Stomach (tissue), 9 donors: ENCODE data around the gene DLG5. TPM values are rescaled to one million over a fixed set of nuclear protein-coding genes. Genes with fewer than 3 reads are reported as not detected.

Source experiments
- DNase-seq, 2 donors: peaks; one replicate each; pipeline versions ENCODE4 v3.0.0 to v3.0.0-alpha.2; 2013 to 2019
- H3K27ac ChIP-seq, 5 donors: fragments of 200-600 bp in 4 of 5; sonication (generic) in 4 of 5; one replicate each; pipeline ENCODE4 v1.5.1; 2013 to 2019; ENCODE audit warnings: mild to moderate bottlenecking in 1 of 5, moderate library complexity in 1 of 5
- H3K27me3 ChIP-seq, 3 donors: fragments of 200-600 bp; sonication (generic); one replicate each; pipeline ENCODE4 v1.5.1; 2017 to 2019; ENCODE audit warnings: mixed run types in 1 of 3
- H3K36me3 ChIP-seq, 4 donors: fragments of 200-600 bp; sonication (generic); 1 replicate in 3 of 4; 2 replicates in 1 of 4; pipeline ENCODE4 v1.5.1; 2016 to 2019
- H3K4me1 ChIP-seq, 4 donors: fragments of 200-600 bp; sonication (generic); one replicate each; pipeline ENCODE4 v1.5.1; 2016 to 2019
- H3K4me3 ChIP-seq, 4 donors: fragments of 200-600 bp; sonication (generic) in 3 of 4; one replicate each; pipeline ENCODE4 v1.5.1; 2016 to 2019; ENCODE audit warnings: mild to moderate bottlenecking in 1 of 4
- H3K9me3 ChIP-seq, 4 donors: fragments of 200-600 bp; sonication (generic); one replicate each; pipeline ENCODE4 v1.5.1; 2016 to 2019
- EP300 ChIP-seq: sonication (generic); formaldehyde crosslinking; IDR thresholded peaks from one replicate; pipeline ENCODE4 v1.6.1; 2017; ENCODE audit warnings: antibody characterized with exemption
- POLR2A ChIP-seq, 4 donors: fragments of 450-650 bp; IDR thresholded peaks; one replicate each; pipeline ENCODE4 v1.6.1; 2016; ENCODE audit warnings: antibody characterized with exemption in 4 of 4, control low read depth in 2 of 4, mild to moderate bottlenecking in 1 of 4, moderate library complexity in 1 of 4
- POLR2AphosphoS5 ChIP-seq, 3 donors: sonication (generic); formaldehyde crosslinking; IDR thresholded peaks; one replicate each; pipeline ENCODE4 v1.6.1; 2016; ENCODE audit warnings: antibody characterized with exemption in 3 of 3
- WGBS, 5 donors: extraction: QIAGEN DNeasy Blood & Tissue Kit in 3 of 5; methylation state at CpG; one replicate each; pipeline versions ENCODE4 v1.1.5 to v1.1.7; 2013 to 2018; 5-methylcytosine and 5-hydroxymethylcytosine counted together
- intact Hi-C: fragments of 100-400 bp; cut with DNase I; formaldehyde crosslinking; loops from one replicate; pipeline ENCODE4 v1.15.1; 2023; ENCODE audit warnings: low total_unique reads
- polyA plus RNA-seq, 3 donors: library from polyadenylated mRNA; stranded (reverse); fragments of 200-250 nt; gene quantifications; one replicate each; pipeline ENCODE4 v1.2.3, GENCODE V29; 2013
- total RNA-seq, 5 donors: library from RNA; depleted of rRNA; stranded (reverse); fragments of >200 nt; gene quantifications; one replicate each; pipeline versions ENCODE4 v1.1.0 to v1.2.3, GENCODE V29; 2014 to 2016
- TF ChIP-seq, protein P1 (sequence below), 7 experiments: fragments of 450-650 bp in 4 of 7; fragments of 200-600 bp in 3 of 7; sonication (generic) in 3 of 7; IDR thresholded peaks; one replicate each; pipeline ENCODE4 v1.5.1; 2016 to 2019; ENCODE audit warnings: antibody characterized with exemption in 7 of 7, control low read depth in 2 of 7, mild to moderate bottlenecking in 1 of 7
- donor health status: healthy with polysubstance abuse.
- donor health status: Bipolar disorder and iron deficiency.
- donor health status: healthy.

The DLG5 gene
- total and polyA plus RNA-seq, 8 donors, result 9.2 to 134 (median 32.7) TPM

DNA sequence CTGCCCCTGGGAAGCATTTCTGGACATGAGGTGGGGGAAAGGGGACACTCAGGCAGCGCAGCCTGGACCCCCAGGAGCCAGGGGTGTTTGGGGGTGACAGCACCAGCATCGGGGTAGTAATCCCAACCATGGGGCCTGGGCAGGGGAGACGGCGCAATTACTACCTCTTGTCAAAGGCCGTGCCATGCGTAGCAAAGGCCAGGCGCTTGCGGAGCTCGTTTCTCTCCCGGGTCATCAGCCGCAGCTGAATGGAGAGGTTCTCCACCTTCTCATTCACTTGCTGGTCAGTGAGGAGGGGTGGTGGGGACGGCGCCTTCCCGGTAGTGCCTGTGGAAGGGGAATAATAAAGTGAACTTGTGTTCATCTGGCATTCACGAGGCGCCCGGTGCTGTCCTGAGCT lies 70.0 kb downstream of the DLG5 start:
- no peak overlapping the region for H3K27ac ChIP-seq

DNA sequence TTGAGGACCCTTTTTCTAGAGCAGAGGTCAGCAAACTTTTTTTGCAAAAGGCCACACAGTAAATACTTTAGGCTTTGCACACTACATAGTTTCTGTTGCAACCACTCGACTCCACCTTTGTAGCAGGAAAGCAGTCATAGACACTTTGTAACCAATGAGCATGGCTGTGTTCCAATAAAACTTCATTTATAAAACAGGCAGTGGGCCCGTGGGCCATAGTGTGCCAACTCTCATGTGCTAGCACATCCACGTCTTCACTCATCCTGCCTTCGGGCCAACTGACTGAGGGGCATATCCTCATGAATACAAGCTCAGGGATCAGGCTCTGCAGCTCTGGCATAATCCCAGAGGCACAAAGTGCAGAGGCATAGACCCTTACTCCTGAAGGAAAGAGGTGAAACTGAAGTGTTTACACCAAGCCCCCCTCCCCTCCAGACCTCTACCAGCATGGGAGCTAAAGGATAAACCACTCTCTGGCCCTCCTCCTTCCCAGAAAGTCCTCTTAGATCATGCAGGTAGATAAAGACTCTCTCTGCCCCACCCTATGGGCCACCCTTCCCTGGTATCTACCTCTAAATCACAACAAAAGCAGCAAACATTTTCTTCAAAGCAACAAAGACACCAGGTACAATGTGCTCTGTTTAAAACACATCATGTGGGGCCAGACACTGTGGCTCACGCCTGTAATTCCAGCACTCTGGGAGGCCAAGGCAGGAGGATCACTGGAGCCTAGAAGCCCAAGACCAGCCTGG lies 71.0 kb downstream of the DLG5 start:
- DNase-seq, result no peak
- Histone ChIP-seq H3K4me3 (no peak overlapping the region), H3K9me3 (no peaks in the 10 kb centered on the region), H3K4me1 (peaks cover 0 to 7% (median 7%) of the 10 kb centered on the region in 4 donors), H3K36me3 (peaks cover 15 to 68% (median 63%) of the 10 kb centered on the region in 4 donors), H3K27me3 (no peaks in the 10 kb centered on the region), H3K27ac (peak overlapping the region in 1 of 5 donors; percentile 8)
- TF ChIP-seq POLR2AphosphoS5 (IDR thresholded peaks at IDR 0.05) (no peak), EP300 (no peak), POLR2A (IDR thresholded peaks at IDR 0.05) (no peak)
- TF ChIP-seq, protein P1, sequence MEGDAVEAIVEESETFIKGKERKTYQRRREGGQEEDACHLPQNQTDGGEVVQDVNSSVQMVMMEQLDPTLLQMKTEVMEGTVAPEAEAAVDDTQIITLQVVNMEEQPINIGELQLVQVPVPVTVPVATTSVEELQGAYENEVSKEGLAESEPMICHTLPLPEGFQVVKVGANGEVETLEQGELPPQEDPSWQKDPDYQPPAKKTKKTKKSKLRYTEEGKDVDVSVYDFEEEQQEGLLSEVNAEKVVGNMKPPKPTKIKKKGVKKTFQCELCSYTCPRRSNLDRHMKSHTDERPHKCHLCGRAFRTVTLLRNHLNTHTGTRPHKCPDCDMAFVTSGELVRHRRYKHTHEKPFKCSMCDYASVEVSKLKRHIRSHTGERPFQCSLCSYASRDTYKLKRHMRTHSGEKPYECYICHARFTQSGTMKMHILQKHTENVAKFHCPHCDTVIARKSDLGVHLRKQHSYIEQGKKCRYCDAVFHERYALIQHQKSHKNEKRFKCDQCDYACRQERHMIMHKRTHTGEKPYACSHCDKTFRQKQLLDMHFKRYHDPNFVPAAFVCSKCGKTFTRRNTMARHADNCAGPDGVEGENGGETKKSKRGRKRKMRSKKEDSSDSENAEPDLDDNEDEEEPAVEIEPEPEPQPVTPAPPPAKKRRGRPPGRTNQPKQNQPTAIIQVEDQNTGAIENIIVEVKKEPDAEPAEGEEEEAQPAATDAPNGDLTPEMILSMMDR (IDR thresholded peaks at IDR 0.05), result no peak
- intact Hi-C loops, result no loop called here
- WGBS, 5 donors, result 63 to 90% (median 79%) methylated on average over 5 of the region's 5 CpGs

More for the DNA sequence above, 70.0 kb downstream of the DLG5 start:
- TF ChIP-seq POLR2A (IDR thresholded peaks at IDR 0.05) (no peak), POLR2AphosphoS5 (IDR thresholded peaks at IDR 0.05) (no peak), EP300 (no peak)
- TF ChIP-seq, protein P1 (IDR thresholded peaks at IDR 0.05), result no peak
- Histone ChIP-seq H3K9me3 (no peaks in the 10 kb centered on the region), H3K27me3 (no peaks in the 10 kb centered on the region), H3K4me1 (peaks cover 0 to 7% (median 7%) of the 10 kb centered on the region in 4 donors), H3K4me3 (no peak overlapping the region), H3K36me3 (peaks cover 15 to 58% (median 53%) of the 10 kb centered on the region in 4 donors)
- no peak for DNase-seq
- intact Hi-C loops, result no loop called here
- WGBS, 5 donors, result 93 to 96% (median 94%) methylated on average over 16 to 17 of the region's 17 CpGs

DNA sequence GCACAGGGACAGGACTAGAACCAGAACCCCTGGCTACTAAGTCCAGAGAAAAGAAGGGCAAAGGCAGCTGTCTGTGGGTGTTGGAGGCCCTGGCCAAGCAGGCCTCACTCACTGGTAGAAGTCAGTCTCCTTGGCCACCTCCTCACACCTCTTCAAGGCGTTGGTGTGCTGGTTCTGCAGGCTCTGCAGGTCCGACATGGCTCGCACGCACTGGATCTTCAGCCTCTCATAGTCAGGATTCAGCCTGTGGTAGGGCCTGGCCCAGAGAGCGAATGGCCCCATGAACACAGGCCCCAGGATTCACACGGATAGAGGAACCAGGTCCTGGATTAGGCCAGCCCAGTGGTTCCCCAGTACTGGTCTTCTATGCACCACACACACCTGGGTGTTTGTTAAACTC lies 72.4 kb downstream of the DLG5 start:
- Histone ChIP-seq H3K36me3 (peaks cover 15 to 71% (median 66%) of the 10 kb centered on the region in 4 donors), H3K27ac (no peak overlapping the region), H3K4me1 (peaks cover 0 to 11% (median 10%) of the 10 kb centered on the region in 4 donors), H3K9me3 (no peaks in the 10 kb centered on the region), H3K27me3 (no peaks in the 10 kb centered on the region), H3K4me3 (no peak overlapping the region)
- intact Hi-C loops, result no loop called here
- no peak for DNase-seq
- WGBS, 5 donors, result 86 to 100% (median 94%) methylated on average over 5 to 6 of the region's 6 CpGs
- TF ChIP-seq EP300 (no peak), POLR2A (IDR thresholded peaks at IDR 0.05) (no peak), POLR2AphosphoS5 (IDR thresholded peaks at IDR 0.05) (no peak)
- TF ChIP-seq, protein P1 (IDR thresholded peaks at IDR 0.05), result no peak

DNA sequence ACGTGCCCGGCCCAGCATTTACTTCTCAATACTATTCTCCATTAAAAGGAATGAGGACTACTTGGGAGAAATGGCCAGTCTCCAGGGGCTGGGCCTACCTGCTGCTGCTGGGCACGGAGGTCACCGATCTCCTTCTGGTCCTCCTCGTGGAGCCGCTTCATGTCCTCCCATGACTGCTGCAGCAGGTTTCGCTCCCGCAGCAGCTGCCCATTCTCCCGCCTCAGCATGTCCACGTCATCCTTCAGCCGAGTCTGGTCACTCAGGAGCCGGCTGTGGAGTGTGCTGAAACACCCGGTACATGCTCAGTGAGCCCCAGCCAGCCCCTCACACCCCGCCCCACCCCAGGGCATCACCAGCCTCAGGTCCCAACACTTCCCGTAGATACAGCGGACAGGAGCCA lies 73.3 kb downstream of the DLG5 start:
- H3K36me3 ChIP-seq, result peaks cover 15 to 72% (median 66%) of the 10 kb centered on the region in 4 donors
- intact Hi-C loops, result no loop called here
- DNase-seq, result no peak
- H3K4me1 ChIP-seq, result peaks cover 0 to 14% (median 12%) of the 10 kb centered on the region in 4 donors
- H3K27ac ChIP-seq, result no peak overlapping the region
- no peaks in the 10 kb centered on the region for H3K9me3 ChIP-seq
- TF ChIP-seq, protein P1 (IDR thresholded peaks at IDR 0.05), result no peak
- TF ChIP-seq POLR2A (IDR thresholded peaks at IDR 0.05) (no peak), EP300 (no peak), POLR2AphosphoS5 (IDR thresholded peaks at IDR 0.05) (no peak)
- no peak overlapping the region for H3K4me3 ChIP-seq
- 97 to 100% (median 97%) methylated on average over 14 to 16 of the region's 16 CpGs for WGBS, 5 donors
- H3K27me3 ChIP-seq, result no peaks in the 10 kb centered on the region
